Breast epithelium (tissue), 4 donors: Measurements from ENCODE around the gene SPP1. TPM values are rescaled to one million over a fixed set of nuclear protein-coding genes. Genes with fewer than 3 reads are reported as not detected.
"Not testable (repeated sequence)": the region's sequence is repeated elsewhere in the genome, so short reads cannot be mapped to it uniquely, and the experiment has no call there.

Experiments used
- DNase-seq, 2 donors: peaks; one replicate each; pipeline ENCODE4 v3.0.0-alpha.2; 2019; ENCODE audit warnings: low spot score in 2 of 2
- H3K27ac ChIP-seq, 2 donors: fragments of 200-600 bp; sonication (generic) in 1 of 2; one replicate each; pipeline ENCODE4 v1.5.1; 2016 to 2019; ENCODE audit warnings: mild to moderate bottlenecking in 1 of 2
- H3K27me3 ChIP-seq, 2 donors: fragments of 200-600 bp; sonication (generic) in 1 of 2; one replicate each; pipeline versions ENCODE4 v1.5.1 to v1.6.0; 2017 to 2019; ENCODE audit warnings: control low read depth in 1 of 2, mild to moderate bottlenecking in 1 of 2
- H3K36me3 ChIP-seq: fragments of 200-600 bp; one replicate; pipeline ENCODE4 v1.5.1; 2019
- H3K4me1 ChIP-seq, 2 donors: fragments of 200-600 bp; sonication (generic); one replicate each; pipeline ENCODE4 v1.5.1; 2016 to 2019; ENCODE audit warnings: control low read depth in 1 of 2
- H3K4me3 ChIP-seq, 3 donors: fragments of 200-600 bp; sonication (generic); 1 replicate in 2 of 3; 2 replicates in 1 of 3; pipeline ENCODE4 v1.5.1; 2016 to 2019; ENCODE audit warnings: mild to moderate bottlenecking in 3 of 3, moderate library complexity in 2 of 3
- H3K9me3 ChIP-seq, 2 donors: fragments of 200-600 bp; sonication (generic) in 1 of 2; one replicate each; pipeline ENCODE4 v1.5.1; 2016 to 2019; ENCODE audit warnings: control low read depth in 1 of 2
- CTCF ChIP-seq, 3 donors: fragments of 450-650 bp; IDR thresholded peaks; one replicate each; pipeline ENCODE4 v1.5.1; 2016 to 2017; ENCODE audit warnings: antibody characterized with exemption in 3 of 3, mild to moderate bottlenecking in 3 of 3, moderate library complexity in 3 of 3
- POLR2A ChIP-seq: fragments of 450-650 bp; IDR thresholded peaks from one replicate; pipeline ENCODE4 v1.6.1; 2016; ENCODE audit warnings: antibody characterized with exemption, mild to moderate bottlenecking, moderate library complexity
- POLR2AphosphoS5 ChIP-seq, 3 donors: sonication (generic); formaldehyde crosslinking; IDR thresholded peaks; one replicate each; pipeline ENCODE4 v1.6.1; 2017; ENCODE audit warnings: antibody characterized with exemption in 3 of 3
- intact Hi-C: fragments of 100-400 bp; cut with DNase I; formaldehyde crosslinking; loops from one replicate; pipeline ENCODE4 v1.15.1; 2023; ENCODE audit warnings: low total_unique reads
- total RNA-seq, 3 donors: library from RNA; depleted of rRNA; stranded (reverse); fragments of >200 nt; gene quantifications; one replicate each; pipeline ENCODE4 v1.1.0, GENCODE V29; 2016

Gene SPP1
- total RNA-seq, 3 donors from 2014 or later = 25.0 to 508 (median 32.8) TPM

- no peaks in the 10 kb centered on the region for H3K4me1 ChIP-seq
- intact Hi-C loops = no loop called here
- TF ChIP-seq CTCF (IDR thresholded peaks at IDR 0.05) (no peak), POLR2A (no peak), POLR2AphosphoS5 (IDR thresholded peaks at IDR 0.05) (no peak)
- H3K4me3 ChIP-seq = no peak overlapping the region
- peaks cover 6% of the 10 kb centered on the region in 2 donors for H3K9me3 ChIP-seq
- no peaks in the 10 kb centered on the region for H3K27me3 ChIP-seq
- no peak overlapping the region for H3K27ac ChIP-seq
- DNase-seq = no peak
- H3K36me3 ChIP-seq = no peaks in the 10 kb centered on the region
These were observed 42.2 kb upstream of the SPP1 start for GRCh38 chr4:87933337-87933736.

GRCh38 chr4:87934157-87934704 is 41.3 kb upstream of the SPP1 start:
- Histone ChIP-seq H3K27me3 (no peaks in the 10 kb centered on the region), H3K9me3 (peaks cover 6% of the 10 kb centered on the region in 2 donors), H3K4me1 (no peaks in the 10 kb centered on the region), H3K36me3 (no peaks in the 10 kb centered on the region), H3K4me3 (no peak overlapping the region), H3K27ac (no peak overlapping the region)
- TF ChIP-seq POLR2A (no peak), POLR2AphosphoS5 (IDR thresholded peaks at IDR 0.05) (no peak), CTCF (IDR thresholded peaks at IDR 0.05) (no peak)
- intact Hi-C loops = no loop called here
- no peak for DNase-seq

- Histone ChIP-seq H3K27me3 (no peaks in the 10 kb centered on the region), H3K4me1 (no peaks in the 10 kb centered on the region), H3K9me3 (peaks cover 6% of the 10 kb centered on the region in 2 donors), H3K27ac (no peak overlapping the region), H3K4me3 (no peak overlapping the region), H3K36me3 (no peaks in the 10 kb centered on the region)
- DNase-seq = no peak
- intact Hi-C loops = no loop called here
- TF ChIP-seq POLR2A = no peak
These were observed 40.5 kb upstream of the SPP1 start for GRCh38 chr4:87934973-87935372.

- H3K9me3 ChIP-seq, H3K4me1 ChIP-seq, H3K27me3 ChIP-seq, H3K4me3 ChIP-seq, H3K36me3 ChIP-seq, DNase-seq, H3K27ac ChIP-seq, intact Hi-C loops: not testable (repeated sequence)
These were observed 39.6 kb upstream of the SPP1 start for GRCh38 chr4:87935954-87936353.

DNA sequence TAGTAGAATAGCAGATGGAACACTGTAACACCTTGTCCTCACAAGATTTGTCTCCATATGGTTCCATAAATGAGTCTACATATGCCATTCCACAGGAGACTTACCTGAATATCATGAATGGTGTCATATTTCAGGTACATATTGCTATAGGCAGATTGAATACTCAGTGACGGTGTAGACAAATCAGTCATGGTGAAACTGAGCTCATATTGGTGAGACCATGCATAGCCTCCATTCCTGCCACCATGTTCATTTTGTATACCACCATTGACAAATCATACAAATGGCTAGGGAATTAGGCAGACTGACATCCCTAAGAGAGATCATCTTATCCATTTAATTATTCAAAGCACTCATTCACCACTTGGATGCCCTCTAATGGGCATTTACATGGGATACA is 38.0 kb upstream of the SPP1 start:
- Histone ChIP-seq H3K9me3 (no peaks in the 10 kb centered on the region), H3K4me3 (no peak overlapping the region), H3K4me1 (no peaks in the 10 kb centered on the region), H3K27ac (no peak overlapping the region), H3K27me3 (no peaks in the 10 kb centered on the region), H3K36me3 (no peaks in the 10 kb centered on the region)
- DNase-seq = no peak
- intact Hi-C loops = no loop called here
- TF ChIP-seq POLR2A (no peak), CTCF (IDR thresholded peaks at IDR 0.05) (no peak), POLR2AphosphoS5 (IDR thresholded peaks at IDR 0.05) (no peak)

- no peak for TF ChIP-seq CTCF (IDR thresholded peaks at IDR 0.05)
- no peak for TF ChIP-seq POLR2A
- no peak for TF ChIP-seq POLR2AphosphoS5 (IDR thresholded peaks at IDR 0.05)
- no peak overlapping the region for H3K4me3 ChIP-seq
- H3K4me1 ChIP-seq = no peaks in the 10 kb centered on the region
- intact Hi-C loops = no loop called here
- no peak for DNase-seq
- H3K9me3 ChIP-seq = no peaks in the 10 kb centered on the region
- no peak overlapping the region for H3K27ac ChIP-seq
- no peaks in the 10 kb centered on the region for H3K36me3 ChIP-seq
- H3K27me3 ChIP-seq = no peaks in the 10 kb centered on the region
These were observed 36.8 kb upstream of the SPP1 start for GRCh38 chr4:87938746-87939145.
